Liver (tissue), 3 donors: ENCODE results near the gene PDE1C.

Experiments used
- CTCF ChIP-seq: fragments of 150-350 bp; IDR thresholded peaks from 2 replicates; pipeline ENCODE4 v1.5.1; 2017; ENCODE audit warnings: improper control_type of control experiment, low read depth, low read length; ENCODE audit not compliant: missing input control
- SP1 ChIP-seq: IDR thresholded peaks from 2 replicates; pipeline ENCODE4 v1.6.1; 2018; ENCODE audit warnings: antibody characterized with exemption, mild to moderate bottlenecking
- donor health status: healthy.
- donor health status: healthy.

GRCh38 chr7:32049599-32049998 is 20.6 kb downstream of the PDE1C start:
- no peak for TF ChIP-seq SP1
- TF ChIP-seq CTCF, result no peak
